Activated T-cell treated with anti-CD3 and anti-CD28 coated beads for 1 hour (primary cell): ENCODE data around the gene FHDC1.

ENCODE experiments used
- DNase-seq: peaks from one replicate; pipeline ENCODE4 v3.0.0-alpha.2; 2020; ENCODE audit warnings: low read depth

FHDC1 gene

GRCh38 chr4:153005899-153006381, 69.8 kb downstream of the FHDC1 start:
- no peak for DNase-seq

- DNase-seq: no peak
These were observed 72.6 kb downstream of the FHDC1 start for GRCh38 chr4:153008578-153009199.

GRCh38 chr4:153010146-153010545, 74.0 kb downstream of the FHDC1 start:
- DNase-seq: no peak

- no peak for DNase-seq
These were observed 77.3 kb downstream of the FHDC1 start for GRCh38 chr4:153013202-153013977.

GRCh38 chr4:153014460-153014859, 78.3 kb downstream of the FHDC1 start:
- DNase-seq: no peak

GRCh38 chr4:153016592-153016991, 80.5 kb downstream of the FHDC1 start:
- DNase-seq: no peak

- no peak for DNase-seq
These were observed 81.9 kb downstream of the FHDC1 start for GRCh38 chr4:153018031-153018430.

GRCh38 chr4:153018684-153019083, 82.6 kb downstream of the FHDC1 start:
- no peak for DNase-seq

- no peak for DNase-seq
These were observed 83.8 kb downstream of the FHDC1 start for GRCh38 chr4:153019906-153020305.

- no peak for DNase-seq
These were observed 84.3 kb downstream of the FHDC1 start for GRCh38 chr4:153020457-153020856.

- no peak for DNase-seq
These were observed 85.2 kb downstream of the FHDC1 start for GRCh38 chr4:153021276-153021675.

- DNase-seq: no peak
These were observed 86.2 kb downstream of the FHDC1 start for GRCh38 chr4:153022241-153022715.

- no peak for DNase-seq
These were observed 87.0 kb downstream of the FHDC1 start for GRCh38 chr4:153023139-153023538.

- DNase-seq: no peak
These were observed 87.7 kb downstream of the FHDC1 start for GRCh38 chr4:153023692-153024394.

- DNase-seq: no peak
These were observed 88.3 kb downstream of the FHDC1 start for GRCh38 chr4:153024466-153024865.

- DNase-seq: no peak
These were observed 89.3 kb downstream of the FHDC1 start for GRCh38 chr4:153025406-153025805.

- DNase-seq: no peak
These were observed 90.6 kb downstream of the FHDC1 start for GRCh38 chr4:153026591-153027346.

GRCh38 chr4:153027866-153028265, 91.7 kb downstream of the FHDC1 start:
- no peak for DNase-seq

GRCh38 chr4:153028535-153028934, 92.4 kb downstream of the FHDC1 start:
- DNase-seq: no peak
